Fibroblast of lung (primary cell): ENCODE measurements around the gene COL5A2. TPM values are rescaled to one million over a fixed set of nuclear protein-coding genes. Genes with fewer than 3 reads are reported as not detected.

Source experiments
- DNase-seq, 2 donors: peaks; one replicate each; pipeline versions ENCODE4 v3.0.0 to v3.0.0-alpha.2; 2010; ENCODE audit warnings: low read depth in 2 of 2
- H2AFZ ChIP-seq: 2 replicates; pipeline ENCODE4 v1.5.1; 2012; ENCODE audit warnings: low read length, control low read depth, inconsistent platforms
- H3K27ac ChIP-seq: 2 replicates; pipeline ENCODE4 v1.5.1; 2011; ENCODE audit warnings: low read length, control low read depth; ENCODE audit not compliant: insufficient read depth
- H3K27me3 ChIP-seq: 2 replicates; pipeline ENCODE4 v1.5.1; 2011; ENCODE audit warnings: mild to moderate bottlenecking, low read length; ENCODE audit not compliant: control insufficient read depth, insufficient read depth
- H3K36me3 ChIP-seq: 2 replicates; pipeline ENCODE4 v1.5.1; 2011; ENCODE audit warnings: low read length; ENCODE audit not compliant: control insufficient read depth, insufficient read depth
- H3K4me1 ChIP-seq: 2 replicates; pipeline ENCODE4 v1.5.1; 2011; ENCODE audit warnings: low read length; ENCODE audit not compliant: control insufficient read depth, insufficient read depth; ENCODE audit errors: extremely low read depth
- H3K4me2 ChIP-seq: 2 replicates; pipeline ENCODE4 v1.5.1; 2011; ENCODE audit warnings: low read length, control low read depth; ENCODE audit not compliant: insufficient read depth; ENCODE audit errors: extremely low read depth
- H3K4me3 ChIP-seq, 4 experiments: fragments of 200-600 bp in 1 of 4; sonication (generic) in 1 of 4; replicated peaks in 1 of 4; 2 replicates each; pipeline ENCODE4 v1.5.1; 2011 to 2016; ENCODE audit warnings: low read length in 4 of 4, low read depth in 3 of 4, mild to moderate bottlenecking in 3 of 4, control low read depth in 2 of 4, inconsistent platforms in 1 of 4, mixed read lengths in 1 of 4; ENCODE audit not compliant: insufficient read depth in 1 of 4; ENCODE audit errors: control extremely low read depth in 1 of 4
- H3K79me2 ChIP-seq: 2 replicates; pipeline ENCODE4 v1.5.1; 2012; ENCODE audit warnings: mild to moderate bottlenecking, low read length, inconsistent platforms; ENCODE audit not compliant: control insufficient read depth, insufficient read depth
- H3K9ac ChIP-seq: 2 replicates; pipeline ENCODE4 v1.5.1; 2011; ENCODE audit warnings: mild to moderate bottlenecking, low read length, control low read depth; ENCODE audit not compliant: insufficient read depth
- H3K9me3 ChIP-seq: 2 replicates; pipeline ENCODE4 v1.5.1; 2012; ENCODE audit warnings: low read depth, low read length; ENCODE audit not compliant: control insufficient read depth, insufficient read depth
- H4K20me1 ChIP-seq: 2 replicates; pipeline ENCODE4 v1.5.1; 2011; ENCODE audit warnings: low read length; ENCODE audit not compliant: control insufficient read depth, insufficient read depth; ENCODE audit errors: extremely low read depth
- CTCF ChIP-seq, 2 donors: IDR thresholded peaks in 1 of 2; conservative IDR thresholded peaks in 1 of 2; 1 replicate in 1 of 2; 2 replicates in 1 of 2; pipeline ENCODE4 v1.5.1; 2011 to 2012; ENCODE audit warnings: low read length in 2 of 2, control low read depth in 1 of 2, inconsistent platforms in 1 of 2, low read depth in 1 of 2, mild to moderate bottlenecking in 1 of 2
- EZH2 ChIP-seq: IDR thresholded peaks from 2 replicates; pipeline ENCODE4 v1.5.1; 2012; ENCODE audit warnings: low read length, control low read depth, mild to moderate bottlenecking; ENCODE audit errors: missing control alignments
- polyA plus RNA-seq, 2 donors: library from polyadenylated mRNA; depleted of rRNA in 1 of 2; stranded (reverse) in 1 of 2; unstranded in 1 of 2; fragments of >200 nt; gene quantifications; 2 replicates each; pipeline ENCODE4 v1.2.1, GENCODE V29; 2011 to 2012; ENCODE audit warnings: missing spikeins in 1 of 2
- total RNA-seq: library from RNA; depleted of rRNA; stranded (reverse); fragments of >200 nt; gene quantifications from 2 replicates; pipeline ENCODE4 v1.2.1, GENCODE V29; 2014

The COL5A2 gene
- total and polyA plus RNA-seq, 2 donors (not counting 1 experiment from before 2014, with no cell fraction given): 253 to 353 TPM

- no peak overlapping the region for H2AFZ ChIP-seq
- no peaks in the 10 kb centered on the region for H3K79me2 ChIP-seq
- H3K27ac ChIP-seq: no peak overlapping the region
- H3K4me3 ChIP-seq: no peak overlapping the region
- H4K20me1 ChIP-seq: no peaks in the 10 kb centered on the region
- no peak overlapping the region for H3K4me2 ChIP-seq
- no peak overlapping the region for H3K9ac ChIP-seq
- peaks cover 3% of the 10 kb centered on the region for H3K4me1 ChIP-seq
- TF ChIP-seq CTCF (conservative IDR thresholded peaks at IDR 0.05 in 1 of 2, IDR thresholded peaks at IDR 0.05 in 1 of 2; ENCODE audit: low read depth in 1 of 2, low read length in 2 of 2) (no peak), EZH2 (no peak)
- DNase-seq: no peak
- peaks cover 12% of the 10 kb centered on the region for H3K36me3 ChIP-seq
- no peaks in the 10 kb centered on the region for H3K27me3 ChIP-seq
- H3K9me3 ChIP-seq: no peaks in the 10 kb centered on the region
These were observed 109.5 kb downstream of the COL5A2 start for GRCh38 chr2:189069855-189070619.

- no peak for DNase-seq
- H3K36me3 ChIP-seq: peaks cover 15% of the 10 kb centered on the region
These were observed 113.5 kb downstream of the COL5A2 start for GRCh38 chr2:189066037-189066436.

More at GRCh38 chr2:189066037-189066436, 113.5 kb downstream of the COL5A2 start:
- Histone ChIP-seq H2AFZ (no peak overlapping the region), H3K79me2 (no peaks in the 10 kb centered on the region), H3K4me1 (peaks cover 3% of the 10 kb centered on the region), H3K27me3 (no peaks in the 10 kb centered on the region), H4K20me1 (no peaks in the 10 kb centered on the region), H3K4me2 (no peak overlapping the region), H3K9me3 (no peaks in the 10 kb centered on the region), H3K4me3 (no peak overlapping the region), H3K9ac (no peak overlapping the region), H3K27ac (no peak overlapping the region)
- TF ChIP-seq CTCF (conservative IDR thresholded peaks at IDR 0.05 in 1 of 2, IDR thresholded peaks at IDR 0.05 in 1 of 2; ENCODE audit: low read depth in 1 of 2, low read length in 2 of 2) (no peak), EZH2 (no peak)
